ENCODE measurements around the gene TDRD12.
A peak's percentile ranks its signal among the peaks of the same experiment; 100 is the strongest.

TDRD12 gene

GRCh38 chr19:32876919-32877285, 157.3 kb downstream of the TDRD12 start (continued):
- TF ChIP-seq ZBTB11 (tag by site-specific recombination; conservative IDR thresholded peaks at IDR 0.05; ENCODE audit: low read depth): no peak
- no peak for TF ChIP-seq ZNF658 (tag by site-specific recombination; IDR thresholded peaks at IDR 0.05)
- no peak for TF ChIP-seq TCF7L2 (IDR thresholded peaks at IDR 0.05; ENCODE audit: borderline replicate concordance, low read depth, low read length)
- TF ChIP-seq ZNF266 (tag by site-specific recombination; IDR thresholded peaks at IDR 0.05; ENCODE audit: low read depth): no peak
- no peak for TF ChIP-seq ZBTB44 (tag by site-specific recombination; IDR thresholded peaks at IDR 0.05)
- TF ChIP-seq ZNF777 (tag by site-specific recombination; IDR thresholded peaks at IDR 0.05; ENCODE audit: borderline replicate concordance): no peak
- no peak for TF ChIP-seq ZNF518A (tag by site-specific recombination; conservative IDR thresholded peaks at IDR 0.05; ENCODE audit: low read depth)
- peak; percentile 74 for TF ChIP-seq ZSCAN30 (tag by site-specific recombination; IDR thresholded peaks at IDR 0.05)
- no peak for TF ChIP-seq ZNF776 (tag by site-specific recombination; IDR thresholded peaks at IDR 0.05; ENCODE audit: borderline replicate concordance)
- no peak for TF ChIP-seq ZNF433 (tag by site-specific recombination; IDR thresholded peaks at IDR 0.05; ENCODE audit: low read depth)
- TF ChIP-seq ZNF335 (tag by site-specific recombination; conservative IDR thresholded peaks at IDR 0.05): peak; percentile 48
- no peak for TF ChIP-seq ZNF18 (tag by site-specific recombination; IDR thresholded peaks at IDR 0.05)
- peak; percentile 81 for TF ChIP-seq IKZF3 (tag by site-specific recombination; IDR thresholded peaks at IDR 0.05)
- no peak; the same call in 1 of the 2 replicates for TF ChIP-seq ZNF677 (tag by site-specific recombination; IDR thresholded peaks at IDR 0.05)
- TF ChIP-seq ZNF175 (tag by site-specific recombination; IDR thresholded peaks at IDR 0.05): no peak
- no peak for TF ChIP-seq ZNF354C (tag by site-specific recombination; IDR thresholded peaks at IDR 0.05; ENCODE audit: borderline replicate concordance, low read depth)
- peak; percentile 87 for TF ChIP-seq ZNF561 (tag by site-specific recombination; IDR thresholded peaks at IDR 0.05; ENCODE audit: borderline replicate concordance)
- no peak for TF ChIP-seq ZNF239 (tag by site-specific recombination; IDR thresholded peaks at IDR 0.05)
- no peak for TF ChIP-seq ZNF555 (tag by site-specific recombination; conservative IDR thresholded peaks at IDR 0.05)
- no peak for TF ChIP-seq KLF16 (tag by site-specific recombination; IDR thresholded peaks at IDR 0.05)
- TF ChIP-seq ZNF548 (tag by site-specific recombination; IDR thresholded peaks at IDR 0.05): no peak
- TF ChIP-seq SCRT2 (tag by site-specific recombination; IDR thresholded peaks at IDR 0.05): peak; percentile 83
- TF ChIP-seq ZNF155 (tag by site-specific recombination; IDR thresholded peaks at IDR 0.05): no peak
- TF ChIP-seq ZNF140 (tag by site-specific recombination; IDR thresholded peaks at IDR 0.05): no peak
- TF ChIP-seq GLI4 (tag by site-specific recombination; IDR thresholded peaks at IDR 0.05): no peak
- no peak for TF ChIP-seq ZNF223 (tag by site-specific recombination; IDR thresholded peaks at IDR 0.05)
- TF ChIP-seq ZNF670 (tag by site-specific recombination; IDR thresholded peaks at IDR 0.05; ENCODE audit: low read depth): no peak
